GM21737 (cell line): ENCODE results near the gene INTS15.
A peak's percentile ranks its signal among the peaks of the same experiment; 100 is the strongest.

Source experiments
- ATAC-seq: cut with Tn5 transposase; IDR thresholded peaks from one replicate; pipeline ENCODE4 v1.9.1; 2021; ENCODE audit warnings: mild to moderate bottlenecking, moderate library complexity; ENCODE audit not compliant: unreplicated experiment

The INTS15 gene

GRCh38 chr7:6589829-6590644 lies at the start of gene INTS15:
Gene INTS15, plus strand, starts transcription at chr7:6590021. Its CDS starts 263 bp downstream, at chr7:6590284.
- peak; percentile 83 for ATAC-seq

- ATAC-seq = no peak
These were observed 47.5 kb upstream of the INTS15 start for GRCh38 chr7:6542368-6542767.

- ATAC-seq = peak; percentile 65
These were observed 44.3 kb upstream of the INTS15 start for GRCh38 chr7:6545398-6546126.

DNA sequence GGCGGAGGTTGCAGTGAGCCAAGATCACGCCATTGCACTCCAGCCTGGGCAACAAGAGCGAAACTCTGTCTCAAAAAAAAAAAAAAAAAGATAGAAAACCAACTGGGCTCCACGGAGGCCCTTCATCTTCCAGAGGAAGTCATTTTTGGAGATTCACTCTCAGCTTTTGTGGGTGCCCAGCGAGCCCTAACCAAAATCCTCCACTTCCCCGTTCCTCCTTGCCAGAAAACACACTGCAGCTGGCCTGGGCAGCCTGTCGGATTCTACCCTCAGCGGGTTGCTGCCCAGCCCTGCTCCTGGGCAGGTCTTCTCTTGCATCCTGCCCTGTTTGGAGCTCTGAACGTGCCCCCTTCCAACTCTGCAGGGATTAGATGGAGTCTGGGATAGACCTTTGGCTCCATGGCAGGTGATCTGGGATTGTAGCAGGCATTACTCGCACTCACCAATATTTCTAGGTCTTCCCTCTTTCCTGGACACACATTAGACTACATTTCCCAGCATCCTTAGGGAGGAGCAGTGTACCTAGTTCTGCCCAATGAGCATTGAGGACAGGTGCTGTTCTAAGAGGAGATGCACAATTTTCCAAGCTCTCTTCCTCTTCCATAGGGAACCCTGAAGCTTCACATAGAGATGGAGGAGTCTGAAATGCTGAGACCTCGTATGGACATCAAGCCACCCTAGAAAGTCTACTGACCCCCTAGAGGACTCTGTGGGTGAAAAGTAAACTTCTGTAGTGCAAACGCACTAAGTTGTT lies 43.1 kb upstream of the INTS15 start:
- no peak for ATAC-seq

GRCh38 chr7:6547400-6547799 lies 42.4 kb upstream of the INTS15 start:
- no peak for ATAC-seq

DNA sequence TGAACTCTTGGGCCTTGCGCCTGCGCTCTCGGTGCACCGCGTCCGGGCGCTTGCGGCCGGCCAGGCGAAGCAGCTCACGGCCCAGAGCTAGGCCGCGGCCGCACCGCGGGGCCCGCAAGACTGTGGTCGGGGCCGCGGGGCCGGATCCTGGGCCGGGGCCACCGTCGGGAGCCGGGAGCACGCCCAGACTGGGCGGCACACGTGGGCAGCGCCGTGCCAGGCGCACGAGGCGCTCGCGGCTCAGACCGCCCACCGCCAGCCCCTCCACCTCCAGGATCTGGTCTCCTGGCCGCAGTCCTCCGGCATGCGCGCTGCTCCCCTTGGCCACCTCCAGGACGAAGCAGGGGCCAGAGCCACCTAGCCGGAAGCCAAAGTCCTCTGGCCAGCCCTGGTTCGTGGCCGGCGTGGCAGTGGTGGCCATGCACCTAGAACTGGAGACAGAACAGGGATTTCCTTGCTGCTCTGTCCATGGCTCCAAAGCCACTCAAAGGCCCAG lies 38.8 kb upstream of the INTS15 start, which contains the start of gene GRID2IP:
Gene GRID2IP (minus strand): TSS at position 446 of the 496 bp plus-strand sequence. CDS start 25 bp downstream, at position 421.
- ATAC-seq = no peak

GRCh38 chr7:6553448-6554044 lies 36.3 kb upstream of the INTS15 start:
- no peak for ATAC-seq

DNA sequence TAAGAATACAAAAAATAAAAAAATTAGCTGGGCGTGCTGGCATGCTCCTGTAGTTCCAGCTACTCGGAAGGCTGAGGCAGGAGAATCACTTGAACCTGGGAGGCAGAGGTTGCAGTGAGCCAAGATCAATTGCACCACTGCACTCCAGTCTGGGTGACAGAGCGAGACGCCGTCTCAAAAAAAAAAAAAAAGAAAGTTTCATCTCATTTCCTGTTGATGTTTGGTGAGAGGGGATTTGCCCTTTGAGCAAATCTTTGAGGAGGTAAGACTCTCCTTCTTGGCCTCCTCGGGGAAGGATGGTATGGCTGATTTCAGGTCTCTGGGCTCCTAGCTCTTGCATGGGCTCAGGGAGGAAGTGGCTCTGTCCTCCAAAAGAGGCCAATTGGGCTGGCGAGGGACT lies 35.0 kb upstream of the INTS15 start:
- no peak for ATAC-seq

DNA sequence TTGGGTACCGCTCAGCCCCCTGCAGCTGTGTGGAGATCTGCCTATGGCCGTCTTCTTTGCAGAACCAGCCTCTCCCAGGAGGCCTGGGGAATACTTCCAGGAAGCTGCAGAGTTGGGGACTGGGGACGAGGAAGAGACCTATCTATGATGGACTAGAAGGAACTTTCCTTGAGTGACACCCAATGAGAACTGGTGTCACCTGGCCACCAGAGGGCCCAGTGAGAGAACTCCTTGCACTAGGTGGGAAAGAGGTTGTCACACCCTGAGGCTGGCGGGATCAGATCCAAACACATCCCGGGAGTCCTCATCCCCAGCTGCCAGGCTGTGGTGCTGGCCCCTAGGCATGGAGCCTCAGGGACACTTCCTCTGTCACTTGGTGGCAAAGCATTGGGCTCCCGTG lies 33.6 kb upstream of the INTS15 start:
- no peak for ATAC-seq

DNA sequence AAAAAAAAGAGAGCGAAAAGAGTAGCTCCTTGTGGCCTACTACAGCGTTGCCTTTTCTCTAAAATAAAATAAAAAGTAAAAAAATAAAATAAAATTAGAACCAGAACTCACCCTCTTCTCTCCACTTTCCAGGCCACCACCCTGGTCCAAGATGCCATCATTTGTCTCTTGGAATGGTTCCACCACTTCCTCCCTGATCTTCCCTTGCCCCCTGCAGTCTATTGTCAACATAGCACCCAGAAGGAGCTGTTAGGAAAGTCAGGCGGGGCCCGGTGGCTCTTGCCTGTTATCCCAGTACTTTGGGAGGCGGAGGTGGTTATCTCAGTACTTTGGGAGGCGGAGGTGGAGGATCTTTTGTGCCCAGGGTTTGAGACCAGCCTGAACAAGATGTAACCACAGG lies 31.0 kb upstream of the INTS15 start:
- ATAC-seq = no peak

DNA sequence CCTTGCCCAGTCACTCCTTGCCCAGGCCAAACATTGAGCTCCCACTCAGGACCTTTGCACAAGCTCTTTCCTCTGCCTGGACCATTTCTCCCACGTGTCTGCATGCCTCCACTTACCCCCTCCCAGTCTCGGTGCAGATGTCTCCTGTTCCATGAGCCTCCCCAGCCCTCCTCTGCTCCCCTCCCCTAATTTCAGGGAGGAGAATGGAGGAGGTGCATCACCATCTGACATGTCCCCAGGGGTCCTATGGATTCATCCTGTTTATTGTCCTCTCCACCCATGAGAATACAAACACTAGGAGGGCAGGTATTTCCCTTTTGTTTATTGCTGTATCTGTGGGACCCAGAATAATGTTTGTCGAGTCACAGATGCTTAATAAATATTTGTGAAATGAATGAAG lies 29.9 kb upstream of the INTS15 start:
- ATAC-seq = no peak

- no peak for ATAC-seq
These were observed 27.7 kb upstream of the INTS15 start for GRCh38 chr7:6562106-6562505.

GRCh38 chr7:6563936-6564770 lies 25.7 kb upstream of the INTS15 start:
- no peak for ATAC-seq

- ATAC-seq = no peak
These were observed 24.2 kb upstream of the INTS15 start for GRCh38 chr7:6565655-6566054.

GRCh38 chr7:6567886-6568285 lies 21.9 kb upstream of the INTS15 start:
- no peak for ATAC-seq

DNA sequence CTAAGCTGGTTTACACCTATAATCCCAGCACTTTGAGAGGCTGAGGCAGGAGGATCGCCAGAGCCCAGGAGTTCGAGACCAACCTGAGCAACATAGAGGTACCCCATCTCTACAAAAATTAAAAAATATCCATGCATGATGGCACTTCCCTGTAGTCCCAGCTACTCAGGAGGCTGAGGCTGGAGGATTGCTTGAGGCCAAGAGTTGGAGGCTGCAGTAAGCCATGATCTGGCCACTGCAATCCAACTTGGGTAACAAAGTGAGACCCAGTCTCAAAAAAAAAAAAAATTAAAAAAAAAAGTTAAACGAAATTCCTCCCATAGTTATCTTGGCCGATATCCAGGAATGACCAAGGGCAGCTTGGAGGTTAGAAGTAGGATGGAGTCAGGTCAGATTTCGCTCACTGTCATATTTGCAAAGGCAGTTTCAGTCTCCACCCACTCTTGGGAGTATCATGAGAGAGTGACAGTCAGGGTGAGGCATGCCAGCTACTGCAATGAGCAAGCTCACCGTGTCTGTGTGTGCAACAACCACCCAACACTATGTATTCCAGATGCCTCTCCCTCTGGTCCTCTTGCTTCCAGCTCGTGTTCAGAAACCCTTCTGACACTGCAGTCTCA lies 18.6 kb upstream of the INTS15 start:
- no peak for ATAC-seq

DNA sequence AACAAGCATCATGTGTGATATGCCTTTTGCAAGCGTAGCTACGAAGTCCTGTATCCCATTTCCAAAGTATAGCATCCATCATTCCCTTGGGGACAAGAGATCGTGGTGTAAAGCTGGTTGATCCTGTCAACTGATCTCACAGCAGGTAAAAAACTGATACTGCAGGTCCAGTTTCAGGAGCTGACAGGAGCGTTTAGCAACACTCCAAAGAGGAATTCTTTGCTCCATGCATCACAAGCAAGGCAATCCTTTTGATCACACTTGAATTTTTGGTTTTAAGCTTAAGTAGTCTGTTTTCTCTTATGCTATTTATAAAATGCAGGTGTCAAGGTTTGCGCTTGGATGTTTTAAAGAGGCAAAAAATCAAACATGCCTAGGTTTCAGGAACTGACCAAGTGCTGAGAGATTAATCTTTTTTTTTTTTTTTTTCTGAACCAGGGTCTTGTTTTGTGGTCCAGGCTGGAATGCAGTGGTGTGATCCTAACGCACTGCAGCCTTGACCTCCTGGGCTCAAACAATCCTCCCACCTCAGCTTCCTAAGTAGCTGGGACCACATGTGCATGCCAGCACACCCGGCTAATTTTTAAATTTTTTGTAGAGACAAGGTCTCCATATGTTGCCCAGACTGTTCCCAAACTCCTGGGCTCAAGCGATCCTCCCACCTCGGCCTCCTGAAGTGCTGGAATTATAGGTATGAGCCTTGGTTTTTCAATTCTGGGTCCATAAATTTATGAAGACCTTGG lies 14.4 kb upstream of the INTS15 start:
- no peak for ATAC-seq

DNA sequence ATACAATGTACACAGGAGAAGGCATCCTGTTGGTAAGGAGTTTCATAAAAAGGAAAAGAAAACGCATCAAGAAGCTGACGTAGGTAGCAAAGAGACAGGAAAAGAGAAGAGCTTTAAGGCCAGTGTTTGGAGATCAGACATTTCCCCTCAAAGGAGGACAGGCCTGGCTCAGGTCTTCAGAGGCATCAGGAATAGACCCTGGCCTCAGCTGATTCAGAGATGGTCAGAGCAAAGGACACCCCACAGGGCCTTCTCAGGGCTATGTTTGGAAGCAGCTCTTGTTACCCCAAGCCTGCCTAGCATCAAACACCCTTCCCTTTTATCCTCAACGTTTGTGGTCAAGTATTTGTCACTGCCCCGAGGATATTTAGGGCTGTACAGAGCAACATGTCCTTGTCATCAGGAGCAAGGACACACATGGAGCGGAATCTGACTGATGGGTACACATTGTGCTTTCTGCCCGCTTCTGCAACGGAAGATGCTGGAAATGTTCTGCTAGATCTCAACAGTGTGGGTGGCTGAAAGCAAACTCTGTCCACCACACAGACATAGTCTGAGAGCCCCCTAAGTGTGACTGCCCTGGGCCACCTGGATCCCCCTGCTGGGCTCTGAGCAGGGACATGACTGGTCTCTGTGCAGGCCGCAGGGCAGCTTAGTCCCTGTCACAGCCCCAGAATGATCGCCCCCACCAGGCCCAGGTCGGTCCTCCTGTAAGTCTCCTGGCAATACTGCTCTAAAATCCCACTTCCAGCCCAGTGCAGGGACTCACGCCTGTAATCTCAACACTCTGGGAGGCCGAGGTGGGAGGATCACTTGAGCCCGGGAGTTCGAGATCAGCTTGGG lies 13.6 kb upstream of the INTS15 start:
- no peak for ATAC-seq
